Left cardiac atrium (tissue), 4 donors: ENCODE data around the gene GRXCR1. TPM values are rescaled to one million over a fixed set of nuclear protein-coding genes. Genes with fewer than 3 reads are reported as not detected.

Experiments
- ATAC-seq, 2 donors: fragments of 200-7000 bp; cut with Tn5 transposase; one replicate each; pipeline ENCODE4 v1.9.1; 2020; ENCODE audit warnings: mild to moderate bottlenecking in 2 of 2, moderate library complexity in 2 of 2
- DNase-seq: peaks from one replicate; pipeline ENCODE4 v3.0.0-alpha.2; 2020
- intact Hi-C, 2 donors: fragments of 100-400 bp; cut with DNase I; formaldehyde crosslinking; loops; one replicate each; pipeline versions ENCODE4 v1.14.1 to v1.15.1; 2022 to 2023
- total RNA-seq, 2 donors: library from RNA; stranded (reverse); fragmentation: NEBNext Ultra II Directional; extraction: Animal tissue kit (Norgen Biotek cat#: 25700); gene quantifications; one replicate each; pipeline ENCODE4 v1.2.1, GENCODE V29; 2021
- donor health status: DM: no; HTN: yes; CAD: no.
- donor health status: DM: no; HTN: yes; CAD: no; lungs with severe emphysema.
- donor health status: DM: yes; HTN: yes; CAD: no.
- donor health status: Dilated cardiomyopathy.

The GRXCR1 gene
- total RNA-seq, 2 donors from 2014 or later = not detected

DNA sequence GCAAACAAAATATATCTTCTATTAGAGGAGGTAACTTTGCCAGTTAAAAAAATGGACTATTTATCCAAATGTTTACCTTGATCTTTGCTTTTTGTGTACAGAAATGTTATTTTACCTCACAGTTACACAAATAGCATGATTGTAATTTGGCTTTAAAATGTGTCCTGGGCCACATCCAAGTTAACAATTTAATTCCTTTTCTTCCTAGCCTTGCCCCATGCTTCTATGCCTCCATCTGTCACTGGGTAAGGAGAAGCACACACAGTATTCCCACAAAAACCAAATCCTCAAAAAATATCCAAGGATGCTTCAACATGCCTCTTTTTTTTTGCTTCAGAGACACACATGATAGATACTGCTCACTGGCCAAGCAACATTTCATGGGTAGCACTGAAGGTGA, 30.9 kb downstream of the GRXCR1 start:
- intact Hi-C loops = no loop called here
- ATAC-seq (no peak), DNase-seq (no peak)

DNA sequence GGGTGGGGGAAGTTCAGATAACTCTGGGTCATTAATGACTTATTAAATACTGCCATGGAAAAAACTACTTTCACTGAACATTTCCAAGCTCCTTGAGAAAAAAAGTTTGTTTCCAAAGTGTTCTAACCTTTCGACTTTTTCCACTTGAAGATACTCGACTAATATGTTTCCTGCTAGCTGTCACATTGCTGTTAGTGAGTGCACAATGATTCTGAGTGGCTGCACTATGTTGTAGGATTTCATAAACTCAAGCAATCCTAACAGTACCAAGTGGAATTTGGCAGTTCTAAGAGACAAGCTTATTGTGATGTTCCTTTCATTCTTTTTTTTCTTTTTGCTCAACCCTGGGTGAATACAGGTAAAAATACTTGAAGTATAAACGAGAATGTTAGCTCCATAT, 33.4 kb downstream of the GRXCR1 start:
- intact Hi-C loops = no loop called here
- DNase-seq (no peak), ATAC-seq (no peak)

DNA sequence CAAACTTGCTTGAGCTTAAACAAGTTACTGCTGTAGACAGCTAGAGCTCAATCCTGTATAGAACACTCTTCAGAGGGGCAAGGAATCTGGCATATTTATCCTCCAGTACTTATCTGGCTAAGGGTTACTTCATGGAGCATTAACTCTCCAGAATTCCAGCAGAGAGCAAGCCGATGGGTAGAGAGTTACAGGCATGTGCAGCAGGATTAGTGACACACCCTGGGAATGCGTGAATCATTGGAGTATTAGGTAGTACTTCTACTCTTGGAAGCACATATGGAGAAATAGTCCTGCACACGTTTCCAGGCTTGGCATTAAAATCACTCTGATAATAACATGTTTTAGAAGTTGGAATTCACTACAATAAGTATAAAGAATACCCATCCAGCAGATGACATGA, 35.4 kb downstream of the GRXCR1 start:
- intact Hi-C loops = no loop called here
- no peak for DNase-seq
- no peak for ATAC-seq

GRCh38 chr4:42928582-42928981, 36.1 kb downstream of the GRXCR1 start:
- DNase-seq (no peak), ATAC-seq (no peak)
- intact Hi-C loops = no loop called here

- DNase-seq = no peak
- no peak for ATAC-seq
- intact Hi-C loops = no loop called here
Observed at GRCh38 chr4:42942216-42942615, 49.7 kb downstream of the GRXCR1 start.

DNA sequence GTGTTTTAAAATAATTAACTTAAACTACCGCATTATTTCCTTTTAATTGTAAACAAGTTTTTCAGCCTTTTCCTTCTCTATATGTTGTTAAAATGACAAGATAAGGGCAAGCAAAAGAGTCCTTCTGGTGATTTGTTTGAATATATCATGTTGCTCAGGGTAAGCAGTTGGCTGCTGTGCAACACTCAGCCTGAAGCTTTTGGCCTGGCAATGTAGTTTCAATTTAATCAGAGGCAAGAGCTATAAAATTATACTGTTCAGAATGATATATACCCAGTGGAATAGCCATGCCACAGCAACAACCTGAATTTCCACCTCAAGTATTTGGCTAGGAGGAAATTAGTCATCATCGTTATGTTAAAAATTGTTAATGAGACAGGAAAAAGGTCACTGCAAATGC, 53.4 kb downstream of the GRXCR1 start:
- DNase-seq (no peak), ATAC-seq (no peak)
- intact Hi-C loops = no loop called here

DNA sequence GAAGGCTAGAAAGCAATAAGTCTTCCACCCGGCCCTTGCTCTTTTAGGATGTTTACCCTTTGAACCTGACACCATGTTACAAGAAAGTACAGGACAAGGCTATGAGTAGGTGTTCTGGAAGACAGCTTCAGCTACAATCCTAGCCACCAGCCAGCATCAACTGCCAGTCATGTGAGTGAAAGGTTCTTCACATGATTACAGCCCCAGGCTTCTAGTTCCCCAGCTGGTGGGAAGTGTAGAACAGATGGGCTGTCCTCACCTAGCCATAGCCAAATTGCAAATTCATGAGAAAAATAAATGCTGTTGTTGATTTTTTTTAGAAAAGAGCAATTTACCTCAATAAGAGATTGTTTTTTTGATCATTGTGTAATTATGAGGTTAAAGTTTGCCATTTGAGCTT, 60.8 kb downstream of the GRXCR1 start:
- intact Hi-C loops = no loop called here
- DNase-seq (no peak), ATAC-seq (no peak)

- intact Hi-C loops = no loop called here
- ATAC-seq = no peak
- DNase-seq = no peak
Observed at GRCh38 chr4:42954963-42955669, 62.6 kb downstream of the GRXCR1 start.

DNA sequence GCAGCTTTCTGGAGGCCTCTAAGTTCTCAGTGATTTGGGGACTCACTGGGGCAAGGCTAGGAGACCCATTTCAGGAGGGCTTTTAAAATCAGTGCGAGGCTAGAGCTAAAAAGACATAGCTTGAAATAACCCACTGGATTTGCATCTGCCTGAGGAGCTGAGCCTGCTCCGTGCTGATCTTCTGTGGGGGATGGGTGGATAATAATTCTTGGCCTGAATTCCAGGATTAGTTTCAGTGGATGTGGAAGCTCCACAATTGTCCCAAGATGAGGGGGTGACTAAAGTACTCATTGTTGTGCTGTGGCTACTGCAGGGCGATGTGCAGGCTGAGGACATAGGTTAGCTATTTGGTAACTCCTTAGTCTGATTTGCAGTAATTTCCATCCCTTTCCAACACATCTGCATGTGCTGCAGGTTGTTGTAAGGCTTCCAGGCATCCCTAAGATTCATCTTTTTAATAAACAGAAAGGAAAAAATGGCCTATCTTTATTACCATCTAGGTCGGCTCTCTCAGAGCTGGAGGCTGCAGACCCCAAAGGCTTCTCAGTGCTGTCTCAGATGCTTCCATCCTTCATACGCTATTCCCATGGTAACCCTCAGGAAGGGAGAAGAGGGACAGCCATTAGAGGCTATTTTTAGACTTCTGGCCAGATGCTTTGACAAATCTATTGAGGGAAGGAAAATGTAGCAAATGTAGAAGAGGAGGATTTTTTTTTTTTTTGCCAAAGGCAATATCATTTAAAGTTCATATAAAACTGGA, 63.4 kb downstream of the GRXCR1 start:
- intact Hi-C loops = no loop called here
- no peak for DNase-seq
- no peak for ATAC-seq

- DNase-seq (no peak), ATAC-seq (no peak)
- intact Hi-C loops = no loop called here
Observed at GRCh38 chr4:42965326-42965725, 72.8 kb downstream of the GRXCR1 start.

DNA sequence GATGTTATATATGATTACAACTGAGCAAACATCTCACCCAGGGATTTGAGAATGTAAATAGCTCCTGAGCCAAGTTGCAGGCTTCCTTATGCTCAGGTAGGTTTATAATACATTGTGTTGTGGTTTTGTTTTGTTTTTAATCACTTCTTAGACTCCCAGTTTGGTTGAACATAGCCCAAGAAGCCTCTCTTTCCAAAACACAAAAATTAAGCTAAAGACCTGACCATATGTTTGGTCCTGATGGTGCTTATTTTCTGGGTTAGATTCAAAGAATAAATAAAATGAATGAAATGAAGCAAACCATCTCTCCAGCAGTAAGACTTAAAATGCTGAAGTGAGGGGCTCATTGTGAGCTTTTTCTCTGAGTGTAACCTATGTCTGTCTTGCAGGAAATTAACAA, 93.5 kb downstream of the GRXCR1 start:
- no peak for DNase-seq
- no peak for ATAC-seq
- intact Hi-C loops = no loop called here

DNA sequence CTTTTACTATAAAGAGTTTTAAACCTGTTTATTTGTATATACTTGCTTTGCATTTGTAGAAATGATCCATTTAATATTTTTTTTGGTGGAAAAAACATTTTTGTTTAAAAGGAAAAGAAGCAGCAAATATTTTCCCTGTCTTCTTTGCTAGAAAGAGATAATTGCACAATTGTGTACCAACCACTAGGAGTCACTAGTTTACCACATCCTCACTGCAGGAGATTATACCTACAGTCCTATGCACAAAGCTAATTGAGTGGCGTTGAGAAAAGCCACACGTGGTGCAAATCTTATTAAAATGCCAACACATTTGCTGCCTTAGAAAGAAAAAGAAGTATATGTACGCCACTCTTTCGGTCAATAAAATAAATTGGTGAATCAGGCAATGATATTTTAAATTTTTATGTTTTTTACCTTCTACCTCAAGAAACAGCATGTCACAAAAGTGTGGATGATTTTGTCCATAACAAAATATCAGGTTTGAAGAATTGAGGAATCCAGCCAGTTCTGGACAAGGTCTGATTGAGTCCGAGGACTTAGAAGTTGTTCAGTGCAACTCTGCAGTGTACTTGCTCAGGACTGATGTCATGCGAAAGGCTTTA, 102.9 kb downstream of the GRXCR1 start:
- no peak for DNase-seq
- ATAC-seq = no peak
- intact Hi-C loops = no loop called here

- no peak for ATAC-seq
- intact Hi-C loops = no loop called here
- DNase-seq = no peak
Observed at GRCh38 chr4:43008793-43009192, 116.3 kb downstream of the GRXCR1 start.

GRCh38 chr4:43014256-43014655, 121.7 kb downstream of the GRXCR1 start:
- ATAC-seq (no peak), DNase-seq (no peak)
- intact Hi-C loops = no loop called here

DNA sequence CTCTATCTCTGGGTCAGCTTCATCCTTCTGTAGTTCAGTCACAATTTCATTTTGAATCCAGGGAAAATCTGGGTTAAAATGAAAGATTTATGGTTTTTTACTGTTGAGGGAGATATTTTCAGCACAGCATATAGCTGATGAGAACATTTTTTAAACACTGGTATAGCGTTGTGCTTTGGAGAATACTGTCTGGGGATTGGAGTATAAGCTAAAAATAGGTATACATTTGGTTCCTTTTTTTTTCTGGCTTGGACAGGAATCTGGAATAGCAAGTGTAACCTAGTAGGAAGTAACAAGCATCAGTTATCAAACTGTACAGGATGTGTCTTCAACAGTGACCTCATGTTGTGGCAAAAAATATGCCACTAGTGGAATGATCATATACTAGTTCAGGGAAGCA, 149.1 kb downstream of the GRXCR1 start:
- intact Hi-C loops = no loop called here
- ATAC-seq (no peak), DNase-seq (no peak)

GRCh38 chr4:43047058-43047457, 154.5 kb downstream of the GRXCR1 start:
- intact Hi-C loops = no loop called here
- ATAC-seq (no peak), DNase-seq (no peak)

DNA sequence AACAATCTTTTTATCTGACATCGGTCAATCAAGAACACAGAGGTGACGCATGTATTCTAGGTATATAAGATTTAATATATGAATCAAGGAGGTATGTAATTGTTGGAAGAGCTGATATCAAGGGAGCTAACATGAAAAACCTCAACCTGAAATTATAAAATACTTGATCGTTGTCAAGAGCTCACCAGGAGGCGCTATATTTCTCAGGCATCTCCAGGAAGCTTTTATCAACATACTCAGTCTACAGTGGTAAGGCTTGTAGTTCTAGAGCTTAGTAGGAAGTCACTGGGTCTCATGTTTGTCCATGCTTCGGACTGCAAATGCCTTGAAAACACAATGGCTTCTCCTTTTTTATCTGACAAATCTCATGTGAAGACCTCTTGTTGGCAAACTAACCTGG, 156.1 kb downstream of the GRXCR1 start:
- DNase-seq = no peak
- intact Hi-C loops = no loop called here
- ATAC-seq = no peak

GRCh38 chr4:43049326-43049725, 156.8 kb downstream of the GRXCR1 start:
- ATAC-seq = no peak
- DNase-seq = no peak
- intact Hi-C loops = no loop called here

DNA sequence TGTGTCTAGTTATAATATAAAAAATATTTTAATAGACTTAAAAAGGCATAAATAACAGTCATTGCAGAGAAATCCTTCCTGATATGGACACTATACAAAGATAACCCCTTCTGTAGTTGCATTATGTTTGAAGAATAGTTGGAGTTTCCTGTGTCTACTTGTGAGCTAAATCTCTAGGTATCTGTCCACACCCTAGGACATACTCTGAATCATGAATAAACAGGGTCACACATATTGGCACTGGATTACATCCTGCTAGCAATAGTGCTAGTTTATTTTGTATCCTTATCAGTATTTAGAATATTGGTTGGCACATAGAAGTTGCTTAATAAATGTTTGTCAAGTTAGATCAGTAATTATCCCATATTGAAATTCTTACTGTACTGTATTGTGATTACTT, 173.9 kb downstream of the GRXCR1 start:
- intact Hi-C loops = no loop called here
- ATAC-seq (no peak), DNase-seq (no peak)

DNA sequence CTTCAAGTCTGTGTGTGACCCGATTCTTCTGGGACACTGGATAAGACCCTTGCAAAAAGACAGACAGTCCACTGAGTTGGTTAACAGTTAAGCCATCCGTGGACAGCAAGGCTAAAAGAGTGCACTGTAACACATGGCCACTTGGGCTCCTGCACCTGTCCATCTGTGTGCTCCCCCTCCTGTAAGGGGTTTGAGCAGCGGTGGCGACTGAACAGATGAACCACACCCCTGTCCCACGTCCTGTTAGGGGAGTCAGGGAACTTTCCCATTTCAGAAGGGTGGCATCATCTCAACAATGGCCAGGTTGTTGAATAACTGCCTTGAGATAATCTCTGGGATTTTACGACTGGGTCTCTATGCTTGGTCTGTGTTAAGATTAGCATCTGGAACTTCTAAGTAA, 178.6 kb downstream of the GRXCR1 start:
- intact Hi-C loops = no loop called here
- ATAC-seq = no peak
- DNase-seq = no peak
